Renal pelvis (tissue), 4 donors: Measurements from ENCODE around the gene CCDC116. TPM values are rescaled to one million over a fixed set of nuclear protein-coding genes. Genes with fewer than 3 reads are reported as not detected.
"Not testable (repeated sequence)": the region's sequence is repeated elsewhere in the genome, so short reads cannot be mapped to it uniquely, and the experiment has no call there.

Source experiments
- DNase-seq: peaks from one replicate; pipeline ENCODE4 v3.0.0-alpha.2; 2013
- polyA plus RNA-seq, 3 donors: library from polyadenylated mRNA; unstranded; fragments of 120-200 nt; gene quantifications; one replicate each; pipeline ENCODE4 v1.2.1, GENCODE V29; 2013; ENCODE audit not compliant: insufficient read length in 3 of 3

Gene CCDC116
- polyA plus RNA-seq, 3 donors: 0.41 to 1.2 (median 0.70) TPM

- DNase-seq: no peak
Observed at GRCh38 chr22:21650823-21651520, 18.4 kb downstream of the CCDC116 start.

GRCh38 chr22:21651521-21652009 is 19.0 kb downstream of the CCDC116 start:
- DNase-seq: no peak

- peak; percentile 91 for DNase-seq
Observed at GRCh38 chr22:21652010-21652546, 19.5 kb downstream of the CCDC116 start.

GRCh38 chr22:21652547-21653545 is 20.3 kb downstream of the CCDC116 start:
- DNase-seq: no peak

- no peak for DNase-seq
Observed at GRCh38 chr22:21657020-21657359, 24.4 kb downstream of the CCDC116 start.

- no peak for DNase-seq
Observed at GRCh38 chr22:21657360-21658032, 24.9 kb downstream of the CCDC116 start.

GRCh38 chr22:21659864-21660525 is 27.4 kb downstream of the CCDC116 start:
- no peak for DNase-seq

GRCh38 chr22:21660904-21661303 is 28.3 kb downstream of the CCDC116 start:
- no peak for DNase-seq

- no peak for DNase-seq
Observed at GRCh38 chr22:21661991-21662390, 29.4 kb downstream of the CCDC116 start.

- DNase-seq: no peak
Observed at GRCh38 chr22:21663738-21664137, 31.2 kb downstream of the CCDC116 start.

- no peak for DNase-seq
Observed at GRCh38 chr22:21665047-21665851, 32.7 kb downstream of the CCDC116 start.

GRCh38 chr22:21666786-21667185 is 34.2 kb downstream of the CCDC116 start:
- DNase-seq: no peak

GRCh38 chr22:21669026-21669425 is 36.5 kb downstream of the CCDC116 start:
- DNase-seq: no peak

GRCh38 chr22:21672107-21672629 is 39.6 kb downstream of the CCDC116 start:
- no peak for DNase-seq

GRCh38 chr22:21673534-21674321 is 41.2 kb downstream of the CCDC116 start:
- no peak for DNase-seq

- DNase-seq: no peak
Observed at GRCh38 chr22:21674638-21675245, 42.2 kb downstream of the CCDC116 start.

- DNase-seq: no peak
Observed at GRCh38 chr22:21677606-21678443, 45.3 kb downstream of the CCDC116 start.

- not testable (repeated sequence) for DNase-seq
Observed at GRCh38 chr22:21678842-21679241, 46.3 kb downstream of the CCDC116 start.
